GM15510 (cell line): ENCODE measurements around the gene TMEM132C.

Experiments
- POLR2A ChIP-seq: IDR thresholded peaks from 3 replicates; pipeline ENCODE4 v1.6.1; 2011; ENCODE audit warnings: borderline replicate concordance; ENCODE audit not compliant: insufficient read length; ENCODE audit errors: extremely low read depth

TMEM132C gene

DNA sequence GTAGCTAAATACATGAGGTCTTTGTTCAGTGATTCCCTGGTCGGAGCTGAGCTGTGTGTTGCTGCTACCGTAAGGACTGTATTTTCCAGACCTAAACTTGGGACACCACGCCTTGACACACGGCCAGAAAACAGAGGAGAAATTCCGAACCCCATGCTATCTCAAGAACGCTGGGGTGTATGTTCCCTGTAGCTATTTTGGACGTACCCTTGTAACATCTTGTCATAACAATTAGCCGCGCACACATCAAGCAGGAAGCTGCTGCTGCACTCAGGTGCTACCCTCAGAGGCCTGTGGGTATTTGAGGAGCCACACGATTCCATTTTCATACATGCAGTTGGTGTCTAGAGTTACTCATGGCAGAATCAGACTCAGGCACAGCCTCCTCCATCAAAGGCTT, 255.0 kb downstream of the TMEM132C start:
- no peak for TF ChIP-seq POLR2A

DNA sequence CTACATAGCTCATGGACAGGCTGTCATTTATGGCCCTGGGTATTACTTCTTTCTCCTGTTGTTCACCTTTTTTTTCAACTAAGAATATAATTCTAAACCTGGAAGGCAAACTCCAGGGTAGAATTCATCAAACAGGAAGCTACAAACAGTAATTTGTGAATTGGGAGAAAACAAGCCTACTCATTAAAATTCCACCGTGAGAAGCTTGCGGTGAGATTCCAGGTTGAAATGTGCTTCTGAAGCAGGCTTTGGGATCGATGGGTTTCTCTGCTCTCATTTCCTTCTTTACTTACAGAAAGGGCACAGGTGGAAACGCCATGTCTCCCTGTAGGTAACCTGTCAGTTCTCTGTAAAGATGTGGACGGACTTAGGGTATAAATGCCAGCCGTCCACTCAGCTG, 257.5 kb downstream of the TMEM132C start:
- no peak for TF ChIP-seq POLR2A

DNA sequence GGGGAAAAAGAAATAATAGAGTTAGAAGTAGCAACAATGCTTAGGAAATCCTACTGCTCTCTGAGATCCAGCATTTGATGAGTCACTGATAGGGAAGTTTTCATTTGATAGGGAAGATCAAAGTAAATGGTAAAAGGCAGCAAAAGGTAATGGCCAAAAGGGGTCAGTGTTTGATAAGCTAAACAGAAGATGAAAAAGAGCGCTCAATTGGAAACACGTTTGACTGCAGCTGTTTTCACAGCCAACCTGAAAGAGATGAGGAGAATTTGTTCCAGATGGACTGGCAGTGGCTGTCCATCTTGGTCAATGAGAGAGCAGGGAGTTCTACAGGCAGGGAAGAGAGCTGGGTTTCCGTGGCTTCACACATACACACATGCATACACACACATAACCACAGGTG, 264.2 kb downstream of the TMEM132C start:
- no peak for TF ChIP-seq POLR2A

- TF ChIP-seq POLR2A = no peak
These were observed 267.9 kb downstream of the TMEM132C start for GRCh38 chr12:128534906-128535305.

- no peak for TF ChIP-seq POLR2A
These were observed 269.8 kb downstream of the TMEM132C start for GRCh38 chr12:128536810-128537209.

DNA sequence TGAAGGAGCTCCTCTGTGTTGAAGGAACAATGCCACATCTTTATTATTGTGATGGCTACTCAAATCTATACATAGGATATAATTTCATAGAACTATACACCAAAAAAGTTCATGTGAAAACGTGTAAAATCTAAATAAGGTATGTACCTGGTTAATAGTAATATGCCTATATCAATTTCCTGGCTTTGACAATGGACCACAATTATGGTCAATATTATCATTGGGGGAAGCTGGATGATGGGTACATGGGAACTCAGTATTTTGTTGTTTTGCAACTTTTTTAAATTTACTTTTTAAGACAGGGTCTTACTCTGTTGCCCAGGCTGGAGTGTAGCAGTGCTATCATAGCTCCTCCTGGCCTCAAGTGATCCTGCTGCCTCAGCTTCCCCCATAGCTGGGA, 270.7 kb downstream of the TMEM132C start:
- no peak for TF ChIP-seq POLR2A

DNA sequence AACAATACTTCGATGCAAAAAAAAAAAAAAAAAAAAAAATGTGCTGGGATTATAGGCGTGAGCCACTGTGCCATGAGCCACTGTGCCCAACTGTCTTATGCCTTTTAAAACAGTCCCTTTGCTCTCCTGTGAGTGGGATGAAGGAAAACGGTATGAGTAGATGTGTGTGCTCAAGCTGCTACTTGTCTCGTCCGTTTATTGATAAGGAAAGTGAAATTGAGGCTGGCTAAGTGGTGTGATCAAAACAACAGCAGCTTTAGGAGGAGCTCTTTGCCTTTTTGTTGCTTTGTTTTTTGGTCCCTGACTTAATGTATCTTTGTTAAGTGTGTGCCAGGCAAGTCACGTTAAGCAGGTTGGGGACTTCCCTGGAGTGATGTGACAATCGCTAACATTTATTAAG, 275.9 kb downstream of the TMEM132C start:
- no peak for TF ChIP-seq POLR2A

DNA sequence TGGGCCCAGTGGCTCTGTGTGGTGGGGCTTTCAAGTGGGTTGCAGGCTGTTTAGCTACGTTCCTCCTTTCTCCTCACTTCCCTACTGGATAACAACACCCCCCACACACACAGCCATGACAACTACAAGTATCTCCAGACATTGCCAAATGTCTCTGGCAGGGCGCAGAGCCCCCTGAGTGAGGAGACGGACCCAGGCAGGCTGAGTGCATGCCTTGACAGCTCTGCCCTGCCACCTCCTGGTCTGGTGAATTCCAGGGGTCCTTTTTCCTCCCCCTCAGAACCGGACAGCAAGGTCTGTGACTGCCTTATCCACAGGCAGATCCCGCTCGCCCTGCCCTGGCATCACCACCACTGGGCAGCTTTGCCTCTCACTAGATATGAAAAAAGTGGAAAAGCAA, 276.5 kb downstream of the TMEM132C start:
- no peak for TF ChIP-seq POLR2A

DNA sequence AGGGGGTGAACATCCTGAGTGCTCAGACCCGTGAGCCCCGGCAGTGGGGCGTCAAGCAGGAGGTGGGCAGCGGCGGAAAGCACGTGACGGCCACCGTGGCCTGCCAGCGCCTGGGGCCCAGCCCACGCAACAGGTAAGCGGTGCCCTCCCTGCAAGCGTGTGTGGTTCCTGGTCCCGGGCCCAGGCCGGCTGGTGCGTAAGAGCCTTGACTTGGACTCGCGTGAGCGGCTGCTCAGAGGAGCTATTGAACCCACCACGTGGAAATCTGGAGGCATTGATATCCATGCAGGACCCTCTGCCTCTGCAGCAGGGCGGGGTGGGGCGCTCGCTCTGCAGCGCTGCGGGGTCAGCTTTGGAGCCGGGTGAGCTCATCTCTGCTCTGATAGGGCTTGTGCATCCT, 277.0 kb downstream of the TMEM132C start:
- TF ChIP-seq POLR2A = no peak

DNA sequence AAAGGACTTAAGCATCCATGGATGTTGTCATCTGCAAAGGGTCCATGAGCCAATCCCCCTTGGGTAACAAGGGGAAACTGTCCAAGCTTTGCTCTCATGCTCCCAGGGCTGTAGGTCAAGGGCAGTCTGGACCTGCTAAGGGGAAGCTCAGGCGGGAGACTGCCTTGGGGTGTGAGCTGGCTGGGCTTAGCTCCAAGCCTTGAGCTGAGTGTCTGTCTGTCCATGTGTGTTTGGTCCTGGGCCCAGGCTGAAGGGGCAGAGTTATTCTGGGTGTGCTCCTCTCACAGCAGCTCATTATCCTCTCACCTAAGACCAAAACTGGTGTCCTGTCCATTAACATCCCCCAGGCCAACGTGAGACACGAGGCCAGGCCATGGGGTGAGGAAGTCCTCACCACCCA, 282.0 kb downstream of the TMEM132C start:
- TF ChIP-seq POLR2A = no peak

- no peak for TF ChIP-seq POLR2A
These were observed 282.7 kb downstream of the TMEM132C start for GRCh38 chr12:128549601-128550218.

DNA sequence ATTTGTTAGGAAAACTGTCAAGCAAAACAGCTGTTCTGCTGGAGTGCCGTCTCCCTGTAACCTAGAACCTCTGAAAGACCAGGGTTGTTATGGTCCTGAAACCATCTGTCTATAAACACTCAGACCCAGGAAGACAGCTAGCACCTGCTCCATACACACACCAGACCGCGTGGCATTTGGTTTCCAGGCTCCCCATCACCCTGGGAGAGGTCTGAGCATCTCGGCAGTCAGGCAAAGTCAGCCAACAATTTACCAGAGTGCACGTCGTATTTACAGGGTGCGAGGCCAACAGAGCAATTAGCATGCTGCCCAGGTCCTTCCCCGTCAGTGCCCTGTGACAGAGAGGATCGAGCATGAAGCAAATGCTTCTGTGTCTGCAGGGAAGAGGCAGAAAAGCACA, 284.3 kb downstream of the TMEM132C start:
- no peak for TF ChIP-seq POLR2A

DNA sequence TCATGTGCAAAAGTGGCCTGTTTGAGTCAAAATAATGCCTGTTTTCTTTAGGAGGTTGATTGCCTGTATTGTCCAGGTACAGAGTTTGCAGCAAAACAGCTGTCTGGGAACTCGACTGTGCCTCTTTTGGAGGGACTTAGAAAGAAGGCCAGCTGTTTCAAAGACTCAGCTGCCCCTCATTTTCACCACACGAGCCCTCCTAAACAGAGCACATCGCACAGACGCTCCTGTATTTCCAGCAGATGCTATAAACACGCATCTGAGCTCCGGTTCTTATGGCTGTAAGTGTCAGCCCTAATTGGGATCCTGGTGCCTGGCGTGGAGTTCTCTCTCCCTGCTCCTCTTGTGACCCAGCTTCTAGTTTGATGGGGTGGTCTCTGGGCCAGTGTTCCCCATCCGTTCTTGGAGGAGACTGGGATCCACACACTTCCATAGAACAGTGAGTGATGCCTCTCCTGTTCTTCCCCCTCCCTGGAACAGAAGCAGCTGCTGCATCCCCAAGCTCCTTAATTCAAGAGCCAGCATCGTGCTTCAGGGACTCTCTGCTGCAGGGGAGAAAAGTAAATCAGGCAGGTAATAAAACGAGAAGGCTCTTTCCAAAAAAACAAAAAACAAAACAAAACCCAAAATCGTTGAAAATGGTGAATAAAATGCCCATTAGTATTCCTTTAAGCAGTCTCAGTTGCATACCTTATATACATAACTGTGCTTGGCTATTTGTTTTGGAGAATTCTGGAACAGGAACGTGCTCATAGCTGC, 287.8 kb downstream of the TMEM132C start:
- no peak for TF ChIP-seq POLR2A

DNA sequence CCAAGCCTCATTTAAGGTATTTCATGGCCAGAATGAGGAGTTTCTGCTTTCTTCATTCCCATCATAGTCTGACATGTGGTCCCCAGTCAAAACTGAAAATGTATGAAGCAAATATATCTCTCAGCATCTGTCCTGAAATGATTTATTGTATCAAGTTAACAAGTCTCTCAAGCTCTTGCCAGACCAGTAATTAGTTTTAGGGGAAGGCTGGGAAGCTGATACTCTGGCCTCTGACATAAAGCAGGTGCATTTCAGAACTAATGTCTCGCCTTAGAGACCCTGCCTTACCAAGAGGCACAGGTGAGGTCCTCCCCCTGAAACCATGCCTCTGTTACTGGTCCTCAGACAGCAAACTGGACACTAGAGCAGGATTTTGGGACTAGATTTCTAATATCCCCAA, 290.3 kb downstream of the TMEM132C start:
- no peak for TF ChIP-seq POLR2A

DNA sequence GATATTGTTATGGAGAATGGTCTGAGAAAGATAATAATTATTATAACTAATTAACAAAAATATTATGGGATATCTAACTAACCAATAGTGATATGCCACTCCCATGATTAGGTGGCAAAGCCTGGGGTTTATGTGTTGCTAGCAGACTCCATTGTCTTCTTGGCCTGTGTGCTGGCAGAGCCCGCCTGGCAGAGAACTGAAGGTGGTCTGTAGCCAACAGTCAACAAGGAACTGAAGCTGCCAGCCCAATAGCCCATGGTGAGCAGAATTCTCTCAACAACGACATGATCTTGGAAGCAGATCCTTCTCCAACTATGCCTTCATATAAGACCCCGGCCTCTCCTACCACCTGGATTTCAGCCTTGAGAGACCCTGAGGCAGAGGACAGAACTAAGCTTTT, 298.0 kb downstream of the TMEM132C start:
- TF ChIP-seq POLR2A = no peak

DNA sequence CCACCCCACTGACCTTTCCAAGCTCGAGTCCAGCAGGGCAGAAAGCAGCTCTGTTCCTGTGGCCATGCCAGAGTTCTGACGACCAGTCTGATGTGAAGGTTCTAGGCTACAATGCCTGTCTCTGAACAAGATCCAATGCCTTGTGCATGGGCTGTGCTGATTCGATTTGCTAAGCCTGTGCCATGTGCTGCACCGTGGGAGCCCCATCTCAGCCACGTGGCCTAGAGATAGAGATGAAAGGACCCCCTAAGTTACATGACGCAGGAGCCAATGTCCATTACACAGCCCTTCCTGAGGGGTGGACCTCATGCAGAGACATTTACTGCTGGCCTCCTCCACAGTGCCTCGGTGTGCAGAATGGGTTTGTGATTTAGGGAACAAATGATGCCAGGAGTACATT, 300.8 kb downstream of the TMEM132C start:
- no peak for TF ChIP-seq POLR2A
